SJCRH30 (cell line): ENCODE measurements around the gene OR52E8. TPM values are rescaled to one million over a fixed set of nuclear protein-coding genes. Genes with fewer than 3 reads are reported as not detected.

ENCODE experiments used
- DNase-seq, 2 experiments: peaks; one replicate each; pipeline ENCODE4 v3.0.0-alpha.2; 2015 to 2020
- H3K27ac ChIP-seq: fragments of 250-450 bp; sonication (Bioruptor Pico); 2 replicates; pipeline ENCODE4 v1.5.1; 2020; ENCODE audit warnings: mild to moderate bottlenecking, moderate library complexity
- H3K27me3 ChIP-seq: fragments of 250-450 bp; sonication (Bioruptor Pico); 2 replicates; pipeline ENCODE4 v1.5.1; 2020; ENCODE audit warnings: mild to moderate bottlenecking, moderate library complexity
- H3K36me3 ChIP-seq: fragments of 250-450 bp; sonication (Bioruptor Pico); 2 replicates; pipeline ENCODE4 v1.5.1; 2020; ENCODE audit warnings: mild to moderate bottlenecking, moderate library complexity
- H3K4me1 ChIP-seq: fragments of 250-450 bp; sonication (Bioruptor Pico); 2 replicates; pipeline ENCODE4 v1.5.1; 2020; ENCODE audit warnings: mild to moderate bottlenecking, moderate library complexity
- H3K4me3 ChIP-seq: fragments of 250-450 bp; sonication (Bioruptor Pico); 2 replicates; pipeline ENCODE4 v1.5.1; 2020; ENCODE audit warnings: mild to moderate bottlenecking, moderate library complexity
- H3K9me3 ChIP-seq: fragments of 250-450 bp; sonication (Bioruptor Pico); replicated peaks from 2 replicates; pipeline ENCODE4 v1.5.1; 2020; ENCODE audit warnings: mild to moderate bottlenecking, moderate library complexity
- total RNA-seq: library from RNA; depleted of rRNA; stranded (reverse); fragments of >200 nt; shearing (Covaris generic); gene quantifications from 2 replicates; pipeline ENCODE4 v1.2.3, GENCODE V29; 2014; rRNA removed

Gene OR52E8
- not detected in 2 replicates for total RNA-seq

DNA sequence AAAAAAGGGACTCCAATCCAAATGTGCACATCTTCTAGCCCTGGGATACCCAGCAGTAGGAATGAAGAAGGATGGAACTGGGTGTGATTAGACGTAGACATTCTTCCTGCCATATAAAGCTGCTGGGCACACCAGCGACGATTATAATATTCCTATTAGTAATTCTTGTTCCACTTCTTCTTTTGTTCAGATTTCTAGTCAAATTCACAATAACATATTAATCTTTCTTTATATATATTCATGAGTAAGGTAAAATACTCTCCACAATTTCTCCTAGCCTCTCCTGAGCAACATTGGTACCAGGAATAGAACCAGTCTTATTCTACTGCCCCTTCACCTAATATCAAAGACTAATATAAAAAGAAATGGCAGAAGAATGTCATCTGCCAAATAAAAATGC is at the start of gene OR52E8:
TSS of gene OR52E8 (minus strand) at position 101 of the 400 bp plus-strand sequence. CDS start at position 101, 0 bp downstream.
- Histone ChIP-seq H3K36me3 (no peaks in the 10 kb centered on the region), H3K4me3 (no peak within 1 kb of the TSS), H3K9me3 (no peaks in the 10 kb centered on the region), H3K4me1 (no peaks in the 10 kb centered on the region), H3K27me3 (no peaks in the 10 kb centered on the region), H3K27ac (no peak within 1 kb of the TSS)
- DNase-seq, result no peak

DNA sequence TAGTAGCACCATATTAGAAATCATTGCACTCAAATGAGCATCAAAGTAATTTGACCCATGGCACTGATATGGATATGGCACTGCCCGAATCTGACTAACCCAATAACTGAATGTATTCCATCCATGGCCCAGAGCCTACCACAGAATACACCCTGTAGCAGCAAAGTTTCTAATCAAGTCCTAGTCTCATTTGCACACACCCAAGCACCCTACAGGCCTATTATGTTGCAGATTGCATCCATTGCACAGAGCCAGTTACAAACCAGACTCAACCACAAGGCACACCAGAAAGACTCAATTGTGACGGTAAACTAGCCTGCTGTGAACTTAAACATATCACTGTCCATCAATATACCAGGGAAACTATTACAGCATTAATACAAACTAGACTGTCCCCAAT is 42.0 kb upstream of the OR52E8 start:
- Histone ChIP-seq H3K4me1 (peaks cover 6% of the 10 kb centered on the region), H3K27me3 (peaks cover 2% of the 10 kb centered on the region; the same call in 1 of the 2 replicates), H3K27ac (no peak overlapping the region), H3K9me3 (no peaks in the 10 kb centered on the region), H3K36me3 (no peaks in the 10 kb centered on the region), H3K4me3 (no peak overlapping the region)
- no peak for DNase-seq

- H3K9me3 ChIP-seq, result no peaks in the 10 kb centered on the region
- no peak within 1 kb of the TSS for H3K27ac ChIP-seq
- peaks cover 12% of the 10 kb centered on the region; the same call in 1 of the 2 replicates for H3K27me3 ChIP-seq
- no peak within 1 kb of the TSS for H3K4me3 ChIP-seq
- no peak for DNase-seq
- no peaks in the 10 kb centered on the region for H3K4me1 ChIP-seq
- no peaks in the 10 kb centered on the region for H3K36me3 ChIP-seq
Measured at GRCh38 chr11:5892908-5893307, 35.4 kb upstream of the OR52E8 start, which contains the start of gene OR52E5. OR52E5 (plus strand) TSS chr11:5893208; CDS start chr11:5900777, 7,569 bp downstream.

DNA sequence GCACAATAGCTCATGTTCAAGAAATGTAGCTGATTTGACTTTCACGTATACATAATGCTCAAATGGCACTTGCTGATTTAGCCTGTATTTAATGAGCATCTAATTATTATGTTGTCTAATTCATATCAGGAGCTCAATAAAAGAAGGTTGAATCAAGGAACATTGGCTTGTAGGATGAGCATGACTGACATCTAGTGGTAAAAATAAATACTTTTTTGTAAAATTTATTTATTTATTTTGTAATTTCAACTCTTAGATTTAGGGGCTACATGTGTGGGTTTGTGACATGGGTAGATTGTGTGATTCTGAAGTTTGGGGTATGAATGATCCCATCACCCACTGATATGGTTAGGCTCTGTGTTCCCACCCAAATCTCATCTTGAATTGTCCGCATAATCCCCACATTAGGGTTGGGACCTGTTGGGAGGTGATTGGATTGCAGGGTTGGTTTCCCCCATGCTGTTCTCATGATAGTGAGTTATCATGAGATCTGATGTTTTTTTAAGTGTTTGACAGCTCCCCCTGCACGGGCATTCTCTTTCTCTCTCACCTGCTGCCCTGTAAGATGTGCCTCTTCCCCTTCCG is 33.8 kb upstream of the OR52E8 start:
- peak in 1 of 2 experiments; percentile 17 for DNase-seq
- Histone ChIP-seq H3K9me3 (no peaks in the 10 kb centered on the region), H3K4me1 (no peaks in the 10 kb centered on the region), H3K4me3 (no peak overlapping the region), H3K36me3 (no peaks in the 10 kb centered on the region), H3K27me3 (peaks cover 12% of the 10 kb centered on the region; the same call in 1 of the 2 replicates), H3K27ac (no peak overlapping the region)

DNA sequence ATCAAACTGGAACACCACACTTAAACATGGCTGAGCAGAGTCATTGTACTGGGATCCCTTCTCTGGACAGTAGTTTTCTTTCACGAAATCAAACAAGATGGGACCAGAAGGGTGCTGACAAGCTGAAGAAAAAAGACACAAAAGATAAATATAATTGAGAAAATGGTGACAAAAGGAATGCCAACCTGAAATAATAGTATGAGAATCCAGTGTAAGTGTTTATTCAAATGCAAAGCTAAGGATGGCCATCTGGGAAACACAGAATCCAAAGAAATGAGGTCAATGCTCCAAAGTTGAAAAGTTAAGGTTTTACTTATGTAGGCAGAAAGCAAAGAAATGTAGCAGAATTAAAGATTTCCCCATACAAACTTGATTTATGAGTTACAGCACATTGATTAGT is 30.2 kb upstream of the OR52E8 start:
- Histone ChIP-seq H3K9me3 (no peaks in the 10 kb centered on the region), H3K27me3 (0 out of 2 replicates have a peak, but pooled peaks cover 7% of the 10 kb centered on the region)

GRCh38 chr11:5887172-5887571 is 29.7 kb upstream of the OR52E8 start:
- Histone ChIP-seq H3K27ac (no peak overlapping the region), H3K4me3 (no peak overlapping the region), H3K36me3 (no peaks in the 10 kb centered on the region), H3K27me3 (0 out of 2 replicates have a peak, but pooled peaks cover 7% of the 10 kb centered on the region), H3K4me1 (no peaks in the 10 kb centered on the region), H3K9me3 (no peaks in the 10 kb centered on the region)
- DNase-seq, result no peak

More for the DNA sequence above, 30.2 kb upstream of the OR52E8 start:
- no peak for DNase-seq
- Histone ChIP-seq H3K4me1 (no peaks in the 10 kb centered on the region), H3K27ac (no peak overlapping the region), H3K36me3 (no peaks in the 10 kb centered on the region), H3K4me3 (no peak overlapping the region)

- Histone ChIP-seq H3K36me3 (no peaks in the 10 kb centered on the region), H3K4me1 (no peaks in the 10 kb centered on the region), H3K27me3 (no peaks in the 10 kb centered on the region), H3K27ac (no peak overlapping the region), H3K9me3 (no peaks in the 10 kb centered on the region), H3K4me3 (no peak overlapping the region)
- no peak for DNase-seq
Measured at GRCh38 chr11:5881756-5882155, 24.3 kb upstream of the OR52E8 start.

GRCh38 chr11:5880329-5880728 is 22.8 kb upstream of the OR52E8 start, which contains the start of gene OR52E4:
OR52E4 (plus strand) TSS chr11:5880629; CDS start chr11:5884293, 3,664 bp downstream.
- DNase-seq, result no peak
- Histone ChIP-seq H3K9me3 (no peaks in the 10 kb centered on the region), H3K4me1 (no peaks in the 10 kb centered on the region), H3K36me3 (no peaks in the 10 kb centered on the region), H3K27ac (no peak within 1 kb of the TSS), H3K4me3 (no peak within 1 kb of the TSS), H3K27me3 (no peaks in the 10 kb centered on the region)

DNA sequence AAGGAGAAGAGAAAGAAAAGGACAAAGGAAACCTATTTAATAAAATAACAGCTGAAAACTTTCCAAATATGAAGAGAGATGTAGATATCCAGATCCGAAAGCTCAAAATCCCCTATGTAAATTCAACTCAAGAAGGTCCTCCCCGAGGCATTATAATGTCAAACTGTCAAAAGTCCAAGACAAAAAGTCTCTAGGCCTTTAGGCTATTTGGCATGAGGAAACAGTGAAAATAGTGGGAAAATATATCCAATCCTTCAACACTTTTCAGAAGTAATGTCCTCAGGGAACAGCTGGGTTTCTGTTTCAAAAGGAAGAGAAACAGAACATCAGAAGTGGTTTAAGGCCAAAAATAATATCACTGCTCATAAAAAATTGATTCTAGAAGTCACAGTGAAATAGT is 21.1 kb upstream of the OR52E8 start:
- Histone ChIP-seq H3K4me1 (no peaks in the 10 kb centered on the region), H3K36me3 (no peaks in the 10 kb centered on the region), H3K9me3 (no peaks in the 10 kb centered on the region), H3K27me3 (no peaks in the 10 kb centered on the region), H3K4me3 (no peak overlapping the region), H3K27ac (no peak overlapping the region)
- DNase-seq, result peak in 1 of 2 experiments; percentile 8

DNA sequence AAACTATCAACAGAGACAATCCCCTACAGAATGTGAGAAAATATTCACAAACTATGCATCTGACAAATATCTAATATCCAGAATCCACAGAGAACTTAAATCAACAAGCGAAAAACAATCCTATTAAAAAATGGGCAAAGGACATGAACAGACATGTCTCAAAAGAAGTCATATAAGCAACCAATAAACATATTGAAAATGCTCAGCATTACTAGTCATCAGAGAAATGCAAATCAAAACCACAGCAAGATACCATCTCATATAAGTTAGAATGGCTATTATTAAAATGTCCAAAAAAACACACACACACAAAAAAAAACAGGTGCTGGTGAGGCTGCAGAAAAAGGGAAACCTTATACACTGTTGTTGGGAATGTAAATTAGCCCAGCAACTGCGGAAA is 8.3 kb upstream of the OR52E8 start:
- peaks cover 9% of the 10 kb centered on the region for H3K4me1 ChIP-seq
- no peaks in the 10 kb centered on the region for H3K27me3 ChIP-seq
- H3K27ac ChIP-seq, result no peak overlapping the region
- H3K4me3 ChIP-seq, result no peak overlapping the region
- DNase-seq, result no peak
- no peaks in the 10 kb centered on the region; the same call in 1 of the 2 replicates for H3K9me3 ChIP-seq
- no peaks in the 10 kb centered on the region for H3K36me3 ChIP-seq

GRCh38 chr11:5851002-5851401 is 6.5 kb downstream of the OR52E8 start:
- H3K9me3 ChIP-seq, result no peaks in the 10 kb centered on the region
- H3K4me3 ChIP-seq, result no peak overlapping the region
- no peaks in the 10 kb centered on the region for H3K36me3 ChIP-seq
- no peaks in the 10 kb centered on the region for H3K27me3 ChIP-seq
- no peaks in the 10 kb centered on the region for H3K4me1 ChIP-seq
- H3K27ac ChIP-seq, result no peak overlapping the region
- no peak for DNase-seq

DNA sequence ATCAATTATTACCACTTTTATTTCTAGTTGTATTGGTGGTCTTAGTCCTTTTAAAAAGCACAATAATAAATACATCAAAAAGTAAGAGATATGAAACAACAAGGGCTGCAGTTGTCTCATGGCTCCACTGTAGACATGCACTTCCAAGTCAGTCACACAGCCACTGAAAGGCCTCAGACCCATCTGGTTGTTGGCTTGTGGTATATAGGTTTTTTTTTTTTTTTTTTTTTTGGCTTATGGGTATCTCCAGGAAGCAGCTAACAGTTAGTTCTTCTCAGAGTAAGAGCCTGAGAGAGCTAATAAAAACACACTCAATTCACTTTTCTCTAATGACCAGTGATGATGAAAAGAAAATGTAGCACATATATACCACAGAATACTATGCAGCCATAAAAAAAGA is 9.8 kb downstream of the OR52E8 start:
- no peaks in the 10 kb centered on the region for H3K9me3 ChIP-seq
- no peaks in the 10 kb centered on the region for H3K4me1 ChIP-seq
- no peaks in the 10 kb centered on the region for H3K27me3 ChIP-seq
- H3K4me3 ChIP-seq, result no peak overlapping the region
- H3K27ac ChIP-seq, result no peak overlapping the region
- DNase-seq, result no peak
- H3K36me3 ChIP-seq, result no peaks in the 10 kb centered on the region

GRCh38 chr11:5846701-5847100 is 10.8 kb downstream of the OR52E8 start:
- no peak overlapping the region for H3K27ac ChIP-seq
- H3K27me3 ChIP-seq, result no peaks in the 10 kb centered on the region
- no peak overlapping the region for H3K4me3 ChIP-seq
- no peaks in the 10 kb centered on the region for H3K9me3 ChIP-seq
- H3K4me1 ChIP-seq, result no peaks in the 10 kb centered on the region
- H3K36me3 ChIP-seq, result no peaks in the 10 kb centered on the region
- no peak for DNase-seq

DNA sequence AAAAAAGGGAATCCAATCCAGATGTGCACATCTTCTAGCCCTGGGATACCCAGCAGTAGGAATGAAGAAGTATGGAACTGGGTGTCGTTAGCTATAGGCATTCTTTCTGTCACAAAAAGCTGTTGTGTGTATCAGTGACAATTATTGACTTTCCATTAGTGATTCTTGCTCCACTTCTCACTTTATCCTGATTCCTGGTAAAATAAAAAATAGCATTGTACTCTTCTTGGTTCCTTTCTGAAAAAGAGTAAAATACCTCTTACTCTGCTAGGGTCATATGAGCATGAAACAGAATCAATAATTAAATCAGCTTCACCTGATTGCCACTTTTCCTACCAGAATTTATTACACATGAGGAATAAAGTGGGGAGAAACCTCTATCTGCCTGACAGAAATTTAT is 15.7 kb downstream of the OR52E8 start, which contains the start of gene OR52E6:
TSS of gene OR52E6 (minus strand) at position 101 of the 400 bp plus-strand sequence. CDS start at position 101, 0 bp downstream.
- H3K27ac ChIP-seq, result no peak within 1 kb of the TSS
- no peak for DNase-seq
- no peaks in the 10 kb centered on the region for H3K36me3 ChIP-seq
- no peaks in the 10 kb centered on the region for H3K9me3 ChIP-seq
- H3K4me1 ChIP-seq, result no peaks in the 10 kb centered on the region
- H3K4me3 ChIP-seq, result no peak within 1 kb of the TSS
- no peaks in the 10 kb centered on the region for H3K27me3 ChIP-seq

GRCh38 chr11:5837695-5838094 is 19.8 kb downstream of the OR52E8 start:
- H3K27me3 ChIP-seq, result no peaks in the 10 kb centered on the region
- no peaks in the 10 kb centered on the region for H3K4me1 ChIP-seq
- H3K9me3 ChIP-seq, result no peaks in the 10 kb centered on the region
- no peak for DNase-seq
- no peaks in the 10 kb centered on the region for H3K36me3 ChIP-seq
- H3K4me3 ChIP-seq, result no peak overlapping the region
- no peak overlapping the region for H3K27ac ChIP-seq

GRCh38 chr11:5833446-5833845 is 24.0 kb downstream of the OR52E8 start:
- Histone ChIP-seq H3K4me1 (no peaks in the 10 kb centered on the region), H3K4me3 (no peak overlapping the region), H3K36me3 (no peaks in the 10 kb centered on the region), H3K27me3 (no peaks in the 10 kb centered on the region), H3K27ac (no peak overlapping the region), H3K9me3 (no peaks in the 10 kb centered on the region)
- DNase-seq, result no peak
